ENCODE results near the gene DTX3. TPM values are rescaled to one million over a fixed set of nuclear protein-coding genes. Genes with fewer than 3 reads are reported as not detected.

The DTX3 gene
- polyA plus RNA-seq, 3 donors: 0.08 to 1.3 TPM; not detected in 1

- Histone ChIP-seq H2AFZ (ENCODE audit: insufficient read depth, low read depth, low read length, poor library complexity, severe bottlenecking) (no peak overlapping the region), H3K79me2 (ENCODE audit: insufficient read depth, low read length) (no peaks in the 10 kb centered on the region), H3K4me2 (replicated peaks; ENCODE audit: extremely low read depth, low read length, poor library complexity, severe bottlenecking) (no peak overlapping the region), H3K4me3 (replicated peaks in 1 of 3; ENCODE audit: low read depth in 2 of 3, low read length in 3 of 3) (no peak overlapping the region), H3K9ac (ENCODE audit: insufficient read depth, low read length, poor library complexity, severe bottlenecking) (no peak overlapping the region), H3K27ac (ENCODE audit: low read depth in 1 of 2, low read length in 2 of 2) (no peak overlapping the region), H3K36me3 (replicated peaks in 1 of 2; ENCODE audit: control insufficient read depth in 1 of 2, insufficient read depth in 2 of 2, low read length in 2 of 2) (no peaks in the 10 kb centered on the region), H4K20me1 (ENCODE audit: insufficient read depth, low read length) (no peaks in the 10 kb centered on the region), H3K4me1 (ENCODE audit: control insufficient read depth in 1 of 2, insufficient read depth in 2 of 2, low read length in 2 of 2) (peaks cover 18 to 23% of the 10 kb centered on the region in 2 donors), H3K9me3 (replicated peaks in 1 of 2; ENCODE audit: control insufficient read depth in 1 of 2, insufficient read depth in 1 of 2, low read length in 2 of 2) (peaks cover 5 to 31% of the 10 kb centered on the region in 2 donors), H3K27me3 (ENCODE audit: control insufficient read depth in 2 of 2, insufficient read depth in 2 of 2, low read length in 2 of 2) (peaks cover 44 to 92% of the 10 kb centered on the region in 2 donors)
- TF ChIP-seq CTCF (IDR thresholded peaks at IDR 0.05): no peak
- H3K27ac Mint-ChIP-seq: peak overlapping the region in 1 of 7 donors; percentile 50
- H3K27me3 Mint-ChIP-seq (ENCODE audit: low read depth in 3 of 3): peaks cover 88 to 95% (median 94%) of the 10 kb centered on the region in 3 donors
- peaks cover 0 to 27% (median 6%) of the 10 kb centered on the region in 7 donors for H3K9me3 Mint-ChIP-seq
- H3K36me3 Mint-ChIP-seq: peaks cover 13 to 14% of the 10 kb centered on the region in 2 donors
- H3K4me3 Mint-ChIP-seq: peak overlapping the region in 1 of 2 donors; percentile 93
- DNase-seq: no peak
- peaks cover 29% of the 10 kb centered on the region for H3K4me1 Mint-ChIP-seq
- intact Hi-C loops (cut with micrococcal nuclease): no loop called here
- WGBS (ENCODE audit: insufficient coverage): 58% methylated on average over 7 of the region's 16 CpGs
Measured at GRCh38 chr12:57618966-57619433, 14.4 kb downstream of the DTX3 start.

GRCh38 chr12:57619434-57620244, 15.0 kb downstream of the DTX3 start:
- DNase-seq: no peak
- 5% methylated on average over 39 of the region's 46 CpGs for WGBS (ENCODE audit: insufficient coverage)
- Histone ChIP-seq H3K27ac (ENCODE audit: low read depth in 1 of 2, low read length in 2 of 2) (no peak overlapping the region), H3K4me3 (replicated peaks in 1 of 3; ENCODE audit: low read depth in 2 of 3, low read length in 3 of 3) (no peak overlapping the region), H3K79me2 (ENCODE audit: insufficient read depth, low read length) (no peaks in the 10 kb centered on the region), H3K4me1 (ENCODE audit: control insufficient read depth in 1 of 2, insufficient read depth in 2 of 2, low read length in 2 of 2) (peaks cover 18 to 23% of the 10 kb centered on the region in 2 donors), H3K36me3 (replicated peaks in 1 of 2; ENCODE audit: control insufficient read depth in 1 of 2, insufficient read depth in 2 of 2, low read length in 2 of 2) (no peaks in the 10 kb centered on the region), H4K20me1 (ENCODE audit: insufficient read depth, low read length) (no peaks in the 10 kb centered on the region), H3K9ac (ENCODE audit: insufficient read depth, low read length, poor library complexity, severe bottlenecking) (no peak overlapping the region), H3K27me3 (ENCODE audit: control insufficient read depth in 2 of 2, insufficient read depth in 2 of 2, low read length in 2 of 2) (peaks cover 43 to 92% of the 10 kb centered on the region in 2 donors), H2AFZ (ENCODE audit: insufficient read depth, low read depth, low read length, poor library complexity, severe bottlenecking) (no peak overlapping the region), H3K4me2 (replicated peaks; ENCODE audit: extremely low read depth, low read length, poor library complexity, severe bottlenecking) (no peak overlapping the region), H3K9me3 (replicated peaks in 1 of 2; ENCODE audit: control insufficient read depth in 1 of 2, insufficient read depth in 1 of 2, low read length in 2 of 2) (peaks cover 5 to 31% of the 10 kb centered on the region in 2 donors)
- peaks cover 25% of the 10 kb centered on the region for H3K4me1 Mint-ChIP-seq
- no peak for TF ChIP-seq CTCF (IDR thresholded peaks at IDR 0.05)
- H3K4me3 Mint-ChIP-seq: peak overlapping the region in 1 of 2 donors; percentile 93
- H3K36me3 Mint-ChIP-seq: peaks cover 13 to 14% of the 10 kb centered on the region in 2 donors
- H3K27ac Mint-ChIP-seq: no peak overlapping the region
- peaks cover 87 to 95% (median 94%) of the 10 kb centered on the region in 3 donors for H3K27me3 Mint-ChIP-seq (ENCODE audit: low read depth in 3 of 3)
- peaks cover 0 to 27% (median 6%) of the 10 kb centered on the region in 7 donors for H3K9me3 Mint-ChIP-seq
- intact Hi-C loops (cut with micrococcal nuclease): loop anchor here in 1 of 2 donors (5.0 to 10.0 kb wide), 2 partner anchors 37 to 145 kb away; partner anchors contain the start of gene ARHGAP9
